Spleen (tissue), 7 donors: ENCODE data around the gene PSMG3.

Source experiments
- POLR2A ChIP-seq, 3 donors: fragments of 450-650 bp; IDR thresholded peaks; one replicate each; pipeline ENCODE4 v1.5.1; 2017; ENCODE audit warnings: antibody characterized with exemption in 3 of 3, mild to moderate bottlenecking in 1 of 3
- POLR2AphosphoS5 ChIP-seq, 3 donors: sonication (generic); formaldehyde crosslinking; IDR thresholded peaks; one replicate each; pipeline ENCODE4 v1.5.1; 2017; ENCODE audit warnings: antibody characterized with exemption in 3 of 3
- TF ChIP-seq, protein P1 (sequence below), 11 experiments: fragments of 200-600 bp in 7 of 11; fragments of 450-650 bp in 4 of 11; sonication (generic) in 4 of 11; IDR thresholded peaks in 8 of 11; conservative IDR thresholded peaks in 3 of 11; 1 replicate in 7 of 11; 2 replicates in 4 of 11; pipeline versions ENCODE4 v1.4.0 to v1.8.0; 2016 to 2021; ENCODE audit warnings: antibody characterized with exemption in 11 of 11, inconsistent platforms in 4 of 11, mild to moderate bottlenecking in 1 of 11
- donor health status: DM: no; HTN: no; CAD: no; lungs with moderate emphysema.
- donor health status: DM: no; HTN: no; CAD: no.
- donor health status: DM: no; HTN: no; CAD: no.

DNA sequence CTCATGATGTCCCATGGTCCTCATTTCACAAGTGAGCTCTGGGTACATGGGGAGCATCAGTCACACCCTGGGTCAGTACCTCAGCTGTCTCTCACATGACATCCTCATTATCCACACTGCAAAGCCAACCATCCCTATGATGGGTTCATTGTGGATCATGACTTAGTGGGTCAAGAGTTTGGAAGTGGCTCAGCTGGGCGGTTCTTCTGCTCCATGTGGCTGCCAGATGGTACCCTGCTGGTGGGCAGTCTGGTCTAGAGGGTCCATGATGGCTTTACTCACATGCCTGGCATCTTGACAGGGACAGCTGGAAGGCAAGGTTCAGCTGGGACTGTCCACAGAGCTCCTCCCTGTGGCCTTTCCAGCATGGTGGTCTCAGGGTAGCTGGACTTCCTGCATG, 19.1 kb upstream of the PSMG3 start:
- TF ChIP-seq POLR2A (IDR thresholded peaks at IDR 0.05) = no peak
- TF ChIP-seq, protein P1, sequence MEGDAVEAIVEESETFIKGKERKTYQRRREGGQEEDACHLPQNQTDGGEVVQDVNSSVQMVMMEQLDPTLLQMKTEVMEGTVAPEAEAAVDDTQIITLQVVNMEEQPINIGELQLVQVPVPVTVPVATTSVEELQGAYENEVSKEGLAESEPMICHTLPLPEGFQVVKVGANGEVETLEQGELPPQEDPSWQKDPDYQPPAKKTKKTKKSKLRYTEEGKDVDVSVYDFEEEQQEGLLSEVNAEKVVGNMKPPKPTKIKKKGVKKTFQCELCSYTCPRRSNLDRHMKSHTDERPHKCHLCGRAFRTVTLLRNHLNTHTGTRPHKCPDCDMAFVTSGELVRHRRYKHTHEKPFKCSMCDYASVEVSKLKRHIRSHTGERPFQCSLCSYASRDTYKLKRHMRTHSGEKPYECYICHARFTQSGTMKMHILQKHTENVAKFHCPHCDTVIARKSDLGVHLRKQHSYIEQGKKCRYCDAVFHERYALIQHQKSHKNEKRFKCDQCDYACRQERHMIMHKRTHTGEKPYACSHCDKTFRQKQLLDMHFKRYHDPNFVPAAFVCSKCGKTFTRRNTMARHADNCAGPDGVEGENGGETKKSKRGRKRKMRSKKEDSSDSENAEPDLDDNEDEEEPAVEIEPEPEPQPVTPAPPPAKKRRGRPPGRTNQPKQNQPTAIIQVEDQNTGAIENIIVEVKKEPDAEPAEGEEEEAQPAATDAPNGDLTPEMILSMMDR (IDR thresholded peaks at IDR 0.05 in 8 of 11, conservative IDR thresholded peaks at IDR 0.05 in 3 of 11) = no peak
- TF ChIP-seq POLR2AphosphoS5 (IDR thresholded peaks at IDR 0.05) = no peak
